Chondrocyte (in vitro differentiated cells): Measurements from ENCODE around the gene NDUFA13. TPM values are rescaled to one million over a fixed set of nuclear protein-coding genes. Genes with fewer than 3 reads are reported as not detected.

Experiments
- DNase-seq: peaks from one replicate; pipeline ENCODE4 v3.0.0; 2021; ENCODE audit warnings: mixed read lengths, low spot score
- H3K27ac Mint-ChIP-seq: one replicate; pipeline ENCODE4 v1.8.0; 2021; ENCODE audit warnings: mild to moderate bottlenecking, moderate library complexity, mixed read lengths; ENCODE audit not compliant: unreplicated experiment
- H3K27me3 Mint-ChIP-seq: 2 replicates; pipeline ENCODE4 v1.8.0; 2021; ENCODE audit warnings: low read depth, mixed read lengths
- H3K36me3 Mint-ChIP-seq: 2 replicates; pipeline ENCODE4 v1.8.0; 2021; ENCODE audit warnings: low read depth, mixed read lengths
- H3K4me1 Mint-ChIP-seq: 2 replicates; pipeline ENCODE4 v1.8.0; 2021; ENCODE audit warnings: low read depth, mild to moderate bottlenecking, mixed read lengths
- H3K4me3 Mint-ChIP-seq: one replicate; pipeline ENCODE4 v1.8.0; 2021; ENCODE audit warnings: mild to moderate bottlenecking, moderate library complexity, mixed read lengths; ENCODE audit not compliant: unreplicated experiment
- H3K9me3 Mint-ChIP-seq: 2 replicates; pipeline ENCODE4 v1.8.0; 2021; ENCODE audit warnings: low read depth, mixed read lengths
- CTCF ChIP-seq: fragments of 200-600 bp; sonication (generic); IDR thresholded peaks from 2 replicates; pipeline ENCODE4 v1.5.0; 2021; ENCODE audit warnings: antibody characterized with exemption, mild to moderate bottlenecking, moderate library complexity
- total RNA-seq: library from RNA; stranded (reverse); gene quantifications from 3 replicates; pipeline ENCODE4 v1.2.1, GENCODE V29; 2021

The NDUFA13 gene
- total RNA-seq, 1 donor from 2014 or later: 313 TPM

- H3K36me3 Mint-ChIP-seq: no peaks in the 10 kb centered on the region
- no peaks in the 10 kb centered on the region for H3K9me3 Mint-ChIP-seq
- no peaks in the 10 kb centered on the region for H3K27me3 Mint-ChIP-seq
- H3K4me3 Mint-ChIP-seq: no peak overlapping the region
- no peak for DNase-seq
- peaks cover 39% of the 10 kb centered on the region for H3K4me1 Mint-ChIP-seq
- no peak overlapping the region for H3K27ac Mint-ChIP-seq
- TF ChIP-seq CTCF: no peak
Observed at GRCh38 chr19:19532806-19533701, 17.0 kb downstream of the NDUFA13 start.

- TF ChIP-seq CTCF: no peak
- DNase-seq: no peak
- Mint-ChIP-seq H3K27ac (peak overlapping the region; percentile 39), H3K27me3 (peaks cover 2% of the 10 kb centered on the region), H3K9me3 (no peaks in the 10 kb centered on the region), H3K4me3 (no peak overlapping the region), H3K36me3 (no peaks in the 10 kb centered on the region), H3K4me1 (peaks cover 44% of the 10 kb centered on the region)
Observed at GRCh38 chr19:19533841-19534240, 17.8 kb downstream of the NDUFA13 start.

GRCh38 chr19:19534556-19535265 lies 18.7 kb downstream of the NDUFA13 start:
- Mint-ChIP-seq H3K4me3 (no peak overlapping the region), H3K27me3 (peaks cover 3% of the 10 kb centered on the region), H3K27ac (no peak overlapping the region), H3K36me3 (no peaks in the 10 kb centered on the region), H3K4me1 (peaks cover 39% of the 10 kb centered on the region), H3K9me3 (no peaks in the 10 kb centered on the region)
- no peak for TF ChIP-seq CTCF
- no peak for DNase-seq

- no peak overlapping the region for H3K4me3 Mint-ChIP-seq
- DNase-seq: no peak
Observed at GRCh38 chr19:19535311-19536191, 19.5 kb downstream of the NDUFA13 start.

More at GRCh38 chr19:19535311-19536191, 19.5 kb downstream of the NDUFA13 start:
- Mint-ChIP-seq H3K27me3 (peaks cover 3% of the 10 kb centered on the region), H3K4me1 (peaks cover 30% of the 10 kb centered on the region), H3K9me3 (no peaks in the 10 kb centered on the region), H3K36me3 (no peaks in the 10 kb centered on the region), H3K27ac (peak overlapping the region; percentile 41)
- TF ChIP-seq CTCF: no peak
